Naive thymus-derived CD8-positive, alpha-beta T cell (primary cell): ENCODE data around the gene ATOSA. TPM values are rescaled to one million over a fixed set of nuclear protein-coding genes. Genes with fewer than 3 reads are reported as not detected.

Source experiments
- ATAC-seq, 2 donors: fragments of 150-1000 bp; cut with Tn5 transposase in 1 of 2; sonication (Bioruptor Pico), chemical (Tn5 transposase) in 1 of 2; 1 replicate in 1 of 2; 2 replicates in 1 of 2; pipeline ENCODE4 v1.10.0; 2021; ENCODE audit warnings: mild to moderate bottlenecking in 2 of 2, moderate library complexity in 2 of 2
- POLR2A ChIA-PET: fragments of 350-600 bp; sonication (Branson Sonifier 250); formaldehyde crosslinking; loops from one replicate; lab custom pipeline; 2021; ENCODE audit warnings: antibody characterized with exemption; lab: Charles Lee
- DNase-seq, 10 donors: peaks; one replicate each; pipeline versions ENCODE4 v3.0.0 to v3.0.0-alpha.2; 2020 to 2022
- H3K27ac Mint-ChIP-seq, 10 donors: one replicate each; pipeline ENCODE4 v1.8.0; 2020 to 2022; ENCODE audit warnings: mild to moderate bottlenecking in 10 of 10, mixed read lengths in 10 of 10, moderate library complexity in 4 of 10, inconsistent platforms in 1 of 10
- H3K27me3 Mint-ChIP-seq, 5 donors: one replicate each; pipeline ENCODE4 v1.8.0; 2021 to 2022; ENCODE audit warnings: mixed read lengths in 5 of 5
- H3K36me3 Mint-ChIP-seq, 3 donors: one replicate each; pipeline ENCODE4 v1.8.0; 2020 to 2022; ENCODE audit warnings: mixed read lengths in 3 of 3, mild to moderate bottlenecking in 2 of 3, inconsistent platforms in 1 of 3
- H3K4me1 Mint-ChIP-seq, 4 donors: one replicate each; pipeline ENCODE4 v1.8.0; 2021 to 2022; ENCODE audit warnings: mixed read lengths in 4 of 4
- H3K4me3 Mint-ChIP-seq, 10 donors: one replicate each; pipeline ENCODE4 v1.8.0; 2020 to 2022; ENCODE audit warnings: mild to moderate bottlenecking in 10 of 10, mixed read lengths in 10 of 10, moderate library complexity in 6 of 10, inconsistent platforms in 1 of 10
- H3K9me3 Mint-ChIP-seq, 9 donors: one replicate each; pipeline ENCODE4 v1.8.0; 2020 to 2022; ENCODE audit warnings: mixed read lengths in 9 of 9, mild to moderate bottlenecking in 3 of 9, inconsistent platforms in 1 of 9, moderate library complexity in 1 of 9
- polyA plus RNA-seq, 3 donors: library from polyadenylated mRNA; unstranded; fragments of 300-500 nt; fragmentation: Illumina TruSeq; gene quantifications; one replicate each; pipeline ENCODE4 v1.2.3, GENCODE V29; 2021
- total RNA-seq, 8 experiments: library from RNA in 2 of 8; stranded (reverse) in 2 of 8; gene quantifications; one replicate each; pipeline ENCODE4 v1.2.3 and lab custom pipeline; 2021 to 2026

Gene ATOSA
- total and polyA plus RNA-seq, 5 experiments from 2014 or later: 9.0 to 101 (median 13.1) TPM

- Mint-ChIP-seq H3K9me3 (no peaks in the 10 kb centered on the region), H3K27me3 (peaks cover 0 to 2% (median 0%) of the 10 kb centered on the region in 5 donors), H3K27ac (peak overlapping the region in 3 of 10 donors; percentile 9 to 57 (median 27)), H3K4me3 (no peak overlapping the region), H3K4me1 (peaks cover 0 to 5% (median 1%) of the 10 kb centered on the region in 4 donors), H3K36me3 (no peaks in the 10 kb centered on the region)
- ATAC-seq (no peak), DNase-seq (no peak)
- POLR2A ChIA-PET: no interaction called here
Measured at GRCh38 chr15:52710050-52710707, 31.0 kb upstream of the ATOSA start.

GRCh38 chr15:52709187-52709981 is 30.2 kb upstream of the ATOSA start:
- POLR2A ChIA-PET: no interaction called here
- peak overlapping the region in 3 of 10 donors; percentile 27 to 57 (median 56) for H3K27ac Mint-ChIP-seq
- H3K4me1 Mint-ChIP-seq: peaks cover 0 to 5% (median 1%) of the 10 kb centered on the region in 4 donors
- H3K36me3 Mint-ChIP-seq: no peaks in the 10 kb centered on the region
- ATAC-seq (peak in 1 of 2 donors; percentile 65), DNase-seq (peak in 1 of 10 donors; percentile 15)
- H3K4me3 Mint-ChIP-seq: peak overlapping the region in 1 of 10 donors; percentile 84
- no peaks in the 10 kb centered on the region for H3K27me3 Mint-ChIP-seq
- peaks cover 0 to 4% (median 0%) of the 10 kb centered on the region in 9 donors for H3K9me3 Mint-ChIP-seq

DNA sequence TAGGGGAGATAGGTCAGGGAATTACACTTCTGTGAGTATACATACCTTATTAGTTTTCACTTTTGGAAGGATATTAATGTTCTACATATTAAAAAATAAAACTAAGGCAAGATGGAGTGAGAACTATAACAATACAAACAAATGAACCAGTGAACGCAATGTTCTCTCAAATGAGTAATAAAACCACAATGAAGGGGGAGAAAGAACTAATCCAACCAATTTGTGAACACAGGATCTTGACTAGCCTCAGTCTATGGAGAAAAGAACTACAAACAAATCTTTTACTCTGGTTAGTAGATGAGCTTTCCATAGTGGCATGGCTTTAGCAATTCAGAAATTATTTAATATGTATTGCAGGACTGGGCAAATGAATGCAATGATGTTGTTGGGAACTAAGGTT is 26.9 kb upstream of the ATOSA start:
- H3K4me1 Mint-ChIP-seq: peaks cover 0 to 12% (median 1%) of the 10 kb centered on the region in 4 donors
- DNase-seq: no peak
- H3K4me3 Mint-ChIP-seq: no peak overlapping the region
- ATAC-seq: no peak
- H3K9me3 Mint-ChIP-seq: peaks cover 0 to 4% (median 0%) of the 10 kb centered on the region in 9 donors
- no peaks in the 10 kb centered on the region for H3K36me3 Mint-ChIP-seq
- no peak overlapping the region for H3K27ac Mint-ChIP-seq
- POLR2A ChIA-PET: interaction anchor here (0.6 kb wide), 1 partner anchor 8 kb away, joined by 3 read pairs; no protein-coding TSS in a partner anchor
- H3K27me3 Mint-ChIP-seq: peaks cover 0 to 3% (median 0%) of the 10 kb centered on the region in 5 donors

DNA sequence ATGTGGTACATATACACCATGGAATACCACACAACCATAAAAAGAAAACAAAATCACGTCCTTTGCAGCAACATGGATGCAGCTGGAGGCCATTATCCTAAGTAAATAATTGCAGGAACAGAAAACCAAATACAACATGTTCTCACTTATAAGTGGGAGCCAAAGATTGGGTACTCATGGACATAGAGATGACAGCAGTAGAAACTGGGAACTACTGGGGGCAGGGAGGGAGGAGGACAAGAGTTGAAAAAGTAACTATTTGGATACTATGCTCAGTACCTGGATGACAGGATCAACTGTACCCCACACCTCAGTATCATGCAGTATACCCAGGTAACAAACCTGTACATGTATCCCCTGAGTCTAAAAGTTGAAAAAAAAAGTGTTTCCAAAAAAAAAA is 23.2 kb upstream of the ATOSA start:
- DNase-seq: no peak
- Mint-ChIP-seq H3K36me3 (no peaks in the 10 kb centered on the region), H3K4me3 (no peak overlapping the region), H3K27ac (no peak overlapping the region), H3K9me3 (peaks cover 0 to 4% (median 0%) of the 10 kb centered on the region in 9 donors), H3K4me1 (peaks cover 0 to 20% (median 0%) of the 10 kb centered on the region in 4 donors), H3K27me3 (peaks cover 0 to 3% (median under 1%) of the 10 kb centered on the region in 5 donors)
- ATAC-seq: no peak
- POLR2A ChIA-PET: no interaction called here

DNA sequence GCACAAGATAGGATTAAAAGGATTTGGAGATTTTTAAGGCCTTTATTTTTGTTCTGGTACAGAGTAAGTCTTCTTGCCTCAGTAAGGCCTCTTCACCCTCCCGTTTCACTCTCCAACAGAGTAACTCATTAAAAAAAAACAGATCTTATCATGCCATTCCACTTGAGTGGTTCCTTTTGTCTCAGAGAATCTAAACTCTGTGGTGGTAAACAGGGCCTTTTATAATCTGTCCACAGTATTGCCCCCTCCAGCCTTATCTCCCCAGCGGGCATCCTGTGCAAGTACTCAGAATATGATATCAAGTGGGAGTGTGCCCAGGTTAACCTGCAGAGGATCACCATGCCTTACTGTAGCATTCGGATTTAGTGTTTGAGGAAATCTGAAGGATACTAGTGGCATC is 20.3 kb upstream of the ATOSA start:
- ATAC-seq (no peak), DNase-seq (no peak)
- Mint-ChIP-seq H3K9me3 (peaks cover 0 to under 1% (median 0%) of the 10 kb centered on the region in 9 donors), H3K27me3 (peaks cover 0 to 13% (median 8%) of the 10 kb centered on the region in 5 donors), H3K36me3 (no peaks in the 10 kb centered on the region), H3K4me1 (peaks cover 0 to 20% (median 0%) of the 10 kb centered on the region in 4 donors), H3K4me3 (no peak overlapping the region), H3K27ac (peak overlapping the region in 2 of 10 donors; percentile 17 to 53)
- POLR2A ChIA-PET: no interaction called here

DNA sequence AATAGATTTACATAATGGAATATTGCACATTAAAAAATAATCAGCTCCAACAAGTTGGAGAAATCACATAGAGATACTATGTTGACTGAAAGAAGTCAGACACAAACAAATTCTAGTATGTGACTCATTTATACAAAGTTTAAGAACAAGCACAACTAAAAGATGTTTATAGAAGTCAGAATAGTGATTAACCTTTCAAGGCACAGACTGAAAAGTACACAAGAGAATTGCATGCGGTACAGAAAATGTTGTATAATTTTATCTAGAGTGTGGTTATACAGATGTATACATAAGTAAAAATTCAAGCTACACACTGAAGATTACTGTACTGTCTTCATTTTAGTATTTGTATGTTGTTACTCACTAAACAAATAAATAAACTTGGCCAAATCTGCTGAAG is 19.3 kb upstream of the ATOSA start:
- Mint-ChIP-seq H3K27ac (no peak overlapping the region), H3K4me3 (no peak overlapping the region), H3K4me1 (peaks cover 0 to 20% (median 0%) of the 10 kb centered on the region in 4 donors), H3K36me3 (no peaks in the 10 kb centered on the region), H3K9me3 (no peaks in the 10 kb centered on the region), H3K27me3 (peaks cover 0 to 13% (median 8%) of the 10 kb centered on the region in 5 donors)
- POLR2A ChIA-PET: no interaction called here
- DNase-seq (no peak), ATAC-seq (no peak)

DNA sequence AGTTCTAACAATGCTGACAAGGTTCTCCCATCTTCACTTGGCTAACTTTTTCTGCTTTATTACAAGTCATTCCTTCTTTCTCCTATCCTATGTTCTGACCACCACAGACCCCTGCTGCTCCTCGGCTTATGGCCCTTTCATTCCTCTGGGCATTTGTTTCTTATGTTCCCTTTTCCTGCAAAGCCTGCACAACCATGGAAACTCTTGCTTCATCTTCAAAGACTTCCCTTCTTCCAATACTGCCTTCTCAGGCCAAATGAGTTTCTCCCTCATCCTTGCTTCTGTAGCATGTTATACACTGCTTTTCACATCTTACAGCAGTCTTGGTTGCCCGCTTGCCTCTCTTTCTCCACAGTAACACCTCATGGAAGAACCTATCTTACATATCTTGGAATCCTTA is 17.9 kb upstream of the ATOSA start:
- Mint-ChIP-seq H3K9me3 (no peaks in the 10 kb centered on the region), H3K4me1 (peaks cover 0 to 16% (median 0%) of the 10 kb centered on the region in 4 donors), H3K27ac (no peak overlapping the region), H3K27me3 (peaks cover 0 to 13% (median 5%) of the 10 kb centered on the region in 5 donors), H3K36me3 (no peaks in the 10 kb centered on the region), H3K4me3 (no peak overlapping the region)
- DNase-seq (no peak), ATAC-seq (no peak)
- POLR2A ChIA-PET: no interaction called here

GRCh38 chr15:52695154-52695553 is 16.0 kb upstream of the ATOSA start:
- no peaks in the 10 kb centered on the region for H3K36me3 Mint-ChIP-seq
- no peak for ATAC-seq
- POLR2A ChIA-PET: no interaction called here
- no peak overlapping the region for H3K4me3 Mint-ChIP-seq
- peaks cover 0 to 8% (median 0%) of the 10 kb centered on the region in 4 donors for H3K4me1 Mint-ChIP-seq
- peaks cover 0 to 13% (median 5%) of the 10 kb centered on the region in 5 donors for H3K27me3 Mint-ChIP-seq
- H3K9me3 Mint-ChIP-seq: no peaks in the 10 kb centered on the region
- no peak overlapping the region for H3K27ac Mint-ChIP-seq
- no peak for DNase-seq

DNA sequence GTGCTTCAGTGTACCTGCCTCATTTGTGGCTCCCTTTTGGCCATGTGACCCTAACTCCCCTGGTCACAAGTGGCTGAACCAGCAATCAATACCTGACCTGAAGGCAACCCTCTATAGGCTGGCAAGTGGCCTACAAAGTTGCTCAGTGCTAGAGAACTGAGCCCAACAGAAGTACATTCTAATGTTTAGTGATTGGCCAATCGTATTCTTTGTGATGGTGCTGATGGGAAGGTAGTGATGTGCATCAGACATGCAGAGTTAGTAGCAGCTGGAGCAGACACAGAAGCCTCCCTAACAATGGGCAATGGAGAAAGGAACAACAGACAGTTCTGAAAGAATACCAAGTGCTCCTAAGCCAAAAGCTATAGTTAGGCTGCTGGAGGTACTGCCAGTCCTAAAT is 10.4 kb upstream of the ATOSA start:
- Mint-ChIP-seq H3K27me3 (no peaks in the 10 kb centered on the region), H3K36me3 (no peaks in the 10 kb centered on the region), H3K9me3 (no peaks in the 10 kb centered on the region), H3K27ac (no peak overlapping the region), H3K4me1 (peaks cover 0 to 15% (median 0%) of the 10 kb centered on the region in 4 donors), H3K4me3 (no peak overlapping the region)
- DNase-seq: no peak
- ATAC-seq: no peak
- POLR2A ChIA-PET: interaction anchor here (0.5 to 1.3 kb wide), 2 partner anchors 11 to 792 kb away, joined by 3 to 5 read pairs; partner anchors contain the start of gene ATOSA

DNA sequence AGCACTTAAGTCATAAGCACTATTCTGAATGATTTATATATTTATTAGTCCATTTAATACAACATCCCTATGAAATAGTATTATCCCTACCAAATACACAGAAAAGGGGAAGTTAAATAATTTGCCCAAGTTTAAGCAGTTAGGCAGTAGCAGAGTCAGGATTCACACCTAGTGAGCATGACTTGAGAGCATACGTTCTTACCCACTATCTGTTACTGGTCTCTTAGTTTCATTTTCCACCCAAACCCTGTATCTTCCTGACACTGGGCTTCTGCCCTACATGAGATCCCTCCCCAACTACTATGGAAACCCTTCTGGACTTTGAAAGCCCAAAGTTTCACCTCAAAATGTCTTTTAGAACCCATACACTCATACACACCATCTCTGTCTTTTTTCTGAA is 4.4 kb upstream of the ATOSA start:
- Mint-ChIP-seq H3K4me3 (peak overlapping the region in 6 of 10 donors; percentile 2 to 53 (median 26)), H3K4me1 (peaks cover 8 to 69% (median 27%) of the 10 kb centered on the region in 4 donors), H3K9me3 (no peaks in the 10 kb centered on the region), H3K27ac (peak overlapping the region in 9 of 10 donors; percentile 0 to 89 (median 82)), H3K27me3 (no peaks in the 10 kb centered on the region), H3K36me3 (no peaks in the 10 kb centered on the region)
- DNase-seq: peak in 2 of 10 donors; percentile 4 to 16
- ATAC-seq: no peak
- POLR2A ChIA-PET: interaction anchor here (1.2 to 2.2 kb wide), 2 partner anchors 9 to 47 kb away, joined by 3 to 6 read pairs; no protein-coding TSS in a partner anchor

GRCh38 chr15:52682781-52683180 is 3.6 kb upstream of the ATOSA start:
- peaks cover 12 to 73% (median 33%) of the 10 kb centered on the region in 4 donors for H3K4me1 Mint-ChIP-seq
- POLR2A ChIA-PET: interaction anchor here (2.2 kb wide), 1 partner anchor 48 kb away, joined by 6 read pairs; no protein-coding TSS in a partner anchor
- ATAC-seq: peak; percentile 20 to 36
- peak overlapping the region; percentile 29 to 93 (median 74) for H3K27ac Mint-ChIP-seq
- no peaks in the 10 kb centered on the region for H3K9me3 Mint-ChIP-seq
- peak overlapping the region in 7 of 10 donors; percentile 2 to 62 (median 35) for H3K4me3 Mint-ChIP-seq
- H3K27me3 Mint-ChIP-seq: no peaks in the 10 kb centered on the region
- peak in 4 of 10 donors; percentile 10 to 72 (median 58) for DNase-seq
- peaks cover 0 to 5% (median 0%) of the 10 kb centered on the region in 3 donors for H3K36me3 Mint-ChIP-seq

DNA sequence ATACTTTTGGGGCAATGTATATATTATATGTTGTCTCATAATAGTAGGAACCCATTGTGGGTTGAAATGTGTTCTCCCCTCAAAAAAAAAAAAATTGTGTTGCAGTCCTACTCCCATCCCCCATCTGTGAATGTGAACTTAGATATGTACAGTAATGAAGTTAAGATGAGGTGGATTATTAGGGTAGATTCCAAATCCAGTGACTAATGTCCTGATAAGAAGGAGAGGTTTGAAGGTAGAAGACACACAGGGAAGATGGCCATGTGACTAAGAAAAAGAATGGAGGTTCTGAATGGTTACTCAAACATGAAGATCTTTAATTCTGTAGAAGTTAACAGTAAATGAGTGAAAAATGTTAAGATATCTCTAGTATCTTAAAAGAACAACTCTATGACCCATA is 3.0 kb upstream of the ATOSA start:
- ATAC-seq (no peak), DNase-seq (no peak)
- H3K27me3 Mint-ChIP-seq: no peaks in the 10 kb centered on the region
- peaks cover 12 to 79% (median 36%) of the 10 kb centered on the region in 4 donors for H3K4me1 Mint-ChIP-seq
- no peaks in the 10 kb centered on the region for H3K9me3 Mint-ChIP-seq
- H3K27ac Mint-ChIP-seq: peak overlapping the region; percentile 29 to 93 (median 82)
- peak overlapping the region in 5 of 10 donors; percentile 7 to 62 (median 11) for H3K4me3 Mint-ChIP-seq
- H3K36me3 Mint-ChIP-seq: peaks cover 0 to 7% (median 0%) of the 10 kb centered on the region in 3 donors
- POLR2A ChIA-PET: interaction anchor here (2.2 kb wide), 1 partner anchor 48 kb away, joined by 6 read pairs; no protein-coding TSS in a partner anchor
